IMR-90 (cell line): ENCODE measurements around the gene KPTN. TPM values are rescaled to one million over a fixed set of nuclear protein-coding genes. Genes with fewer than 3 reads are reported as not detected.

ENCODE experiments used
- ATAC-seq: fragments of 200-7000 bp; cut with Tn5 transposase; 2 replicates; pipeline ENCODE4 v1.9.1; 2020; ENCODE audit warnings: low read depth, mild to moderate bottlenecking, moderate library complexity
- BruUV-seq: library from RNA; stranded (reverse); fragments of 400-500 nt; replicated peaks from 2 replicates; lab custom pipeline; 2021; lab: Mats Ljungman, UMichigan
- CTCF ChIA-PET: fragments of 300-600 bp; formaldehyde crosslinking; extraction: SDS; loops from one replicate; lab custom pipeline; 2021; ENCODE audit warnings: antibody characterized with exemption; lab: Yijun Ruan, JAX
- POLR2A ChIA-PET: fragments of 300-600 bp; sonication (Branson Sonifier 250); formaldehyde crosslinking; loops from one replicate; lab custom pipeline; 2022; ENCODE audit warnings: antibody characterized with exemption; ENCODE audit not compliant: unreplicated experiment; lab: Charles Lee
- DNase-seq: peaks from one replicate; pipeline ENCODE4 v3.0.0; 2013
- H2AFZ ChIP-seq: replicated peaks from 2 replicates; pipeline ENCODE3; 2013; ENCODE audit warnings: low read length, mild to moderate bottlenecking; ENCODE audit not compliant: poor library complexity
- H2AK5ac ChIP-seq: 2 replicates; pipeline ENCODE4 v1.6.1; 2013; ENCODE audit warnings: low read depth, low read length, inconsistent platforms
- H2AK9ac ChIP-seq: replicated peaks from 2 replicates; pipeline ENCODE3; 2013; ENCODE audit warnings: mild to moderate bottlenecking, low read depth, low read length, moderate library complexity; ENCODE audit not compliant: poor library complexity
- H2BK120ac ChIP-seq: 2 replicates; pipeline ENCODE4 v1.6.1; 2013; ENCODE audit warnings: low read depth, low read length, inconsistent platforms
- H2BK15ac ChIP-seq: 3 replicates; pipeline ENCODE4 v1.6.1; 2013; ENCODE audit warnings: low read depth, low read length, inconsistent platforms
- H2BK20ac ChIP-seq: 2 replicates; pipeline ENCODE4 v1.6.1; 2013; ENCODE audit warnings: low read depth, mild to moderate bottlenecking, inconsistent platforms, low read length, moderate library complexity
- H2BK5ac ChIP-seq: 2 replicates; pipeline ENCODE4 v1.6.1; 2013; ENCODE audit warnings: mild to moderate bottlenecking, low read depth, low read length, inconsistent platforms; ENCODE audit not compliant: poor library complexity, severe bottlenecking
- H3K14ac ChIP-seq: replicated peaks from 2 replicates; pipeline ENCODE4 v1.6.1; 2013; ENCODE audit warnings: low read depth, low read length, inconsistent platforms
- H3K18ac ChIP-seq: 2 replicates; pipeline ENCODE4 v1.6.1; 2013; ENCODE audit warnings: low read depth, low read length, control low read depth
- H3K23ac ChIP-seq: 2 replicates; pipeline ENCODE4 v1.6.1; 2013; ENCODE audit warnings: low read depth, low read length, inconsistent platforms
- H3K27ac ChIP-seq: 2 replicates; pipeline ENCODE4 v1.5.1; 2013; ENCODE audit warnings: mild to moderate bottlenecking, control low read depth, low read length; ENCODE audit not compliant: insufficient read depth
- H3K27me3 ChIP-seq: 2 replicates; pipeline ENCODE4 v1.6.1; 2013; ENCODE audit warnings: low read length; ENCODE audit not compliant: control insufficient read depth, insufficient read depth
- H3K36me3 ChIP-seq: 2 replicates; pipeline ENCODE4 v1.6.1; 2013; ENCODE audit warnings: low read length, mixed read lengths; ENCODE audit not compliant: control insufficient read depth, insufficient read depth
- H3K4ac ChIP-seq: 2 replicates; pipeline ENCODE4 v1.6.1; 2013; ENCODE audit warnings: low read depth, low read length, inconsistent platforms
- H3K4me1 ChIP-seq: 2 replicates; pipeline ENCODE4 v1.6.1; 2013; ENCODE audit warnings: low read length, mixed read lengths; ENCODE audit not compliant: control insufficient read depth, insufficient read depth
- H3K4me2 ChIP-seq: 2 replicates; pipeline ENCODE4 v1.6.1; 2013; ENCODE audit warnings: low read depth, mild to moderate bottlenecking, control low read depth, low read length, moderate library complexity
- H3K4me3 ChIP-seq: 2 replicates; pipeline ENCODE4 v1.5.1; 2013; ENCODE audit warnings: low read depth, mild to moderate bottlenecking, control low read depth, low read length, moderate library complexity; ENCODE audit not compliant: insufficient read depth
- H3K56ac ChIP-seq: 2 replicates; pipeline ENCODE4 v1.6.1; 2013; ENCODE audit warnings: low read length, inconsistent platforms; ENCODE audit not compliant: insufficient read depth; ENCODE audit errors: extremely low read depth
- H3K79me1 ChIP-seq, 2 experiments: 2 replicates each; pipeline ENCODE4 v1.6.1; 2013; ENCODE audit warnings: low read length in 2 of 2, inconsistent platforms in 1 of 2, low read depth in 1 of 2
- H3K9ac ChIP-seq: 2 replicates; pipeline ENCODE4 v1.6.1; 2013; ENCODE audit warnings: low read depth, low read length, control low read depth
- H3K9me1 ChIP-seq: 2 replicates; pipeline ENCODE4 v1.6.1; 2013; ENCODE audit warnings: low read length, inconsistent platforms; ENCODE audit not compliant: insufficient read depth
- H3K9me3 ChIP-seq: 2 replicates; pipeline ENCODE4 v1.6.1; 2013; ENCODE audit warnings: low read length; ENCODE audit not compliant: control insufficient read depth, insufficient read depth
- H4K20me1 ChIP-seq: 2 replicates; pipeline ENCODE4 v1.6.1; 2013; ENCODE audit warnings: low read length, inconsistent platforms; ENCODE audit not compliant: insufficient read depth
- H4K5ac ChIP-seq: 2 replicates; pipeline ENCODE4 v1.6.1; 2013; ENCODE audit warnings: mild to moderate bottlenecking, low read depth, low read length, control low read depth
- H4K8ac ChIP-seq, 2 experiments: 2 replicates each; pipeline ENCODE4 v1.6.1; 2013; ENCODE audit warnings: low read depth in 2 of 2, low read length in 2 of 2, control low read depth in 1 of 2, inconsistent platforms in 1 of 2
- H4K91ac ChIP-seq: 2 replicates; pipeline ENCODE4 v1.6.1; 2013; ENCODE audit warnings: low read depth, low read length, inconsistent platforms; ENCODE audit not compliant: insufficient read depth
- FOS ChIP-seq: fragments of 150-350 bp; IDR thresholded peaks from 2 replicates; pipeline ENCODE4 v1.6.1; 2016; ENCODE audit warnings: low read depth, low read length
- MAFK ChIP-seq: IDR thresholded peaks from 2 replicates; pipeline ENCODE4 v1.6.1; 2012; ENCODE audit warnings: low read depth, low read length, improper control_type of control experiment
- MAZ ChIP-seq: IDR thresholded peaks from 2 replicates; pipeline ENCODE4 v1.6.1; 2012; ENCODE audit warnings: low read depth, mild to moderate bottlenecking, low read length, improper control_type of control experiment, moderate library complexity, borderline replicate concordance
- MXI1 ChIP-seq: IDR thresholded peaks from 2 replicates; pipeline ENCODE4 v1.6.1; 2012; ENCODE audit warnings: low read depth, mild to moderate bottlenecking, low read length, moderate library complexity, borderline replicate concordance
- NFE2L2 ChIP-seq: fragments of 150-350 bp; IDR thresholded peaks from 2 replicates; pipeline ENCODE4 v1.6.1; 2016; ENCODE audit warnings: low read depth, mild to moderate bottlenecking, low read length
- POLR2A ChIP-seq: IDR thresholded peaks from 2 replicates; pipeline ENCODE4 v1.6.1; 2012; ENCODE audit warnings: mild to moderate bottlenecking, low read depth, low read length
- RAD21 ChIP-seq: IDR thresholded peaks from 2 replicates; pipeline ENCODE4 v1.6.1; 2012; ENCODE audit warnings: low read length, improper control_type of control experiment
- RCOR1 ChIP-seq: IDR thresholded peaks from 2 replicates; pipeline ENCODE4 v1.6.1; 2012; ENCODE audit warnings: mild to moderate bottlenecking, low read length, improper control_type of control experiment; ENCODE audit not compliant: insufficient replicate concordance
- RFX5 ChIP-seq: IDR thresholded peaks from 2 replicates; pipeline ENCODE4 v1.8.0; 2012; ENCODE audit warnings: low read depth, mild to moderate bottlenecking, low read length, moderate library complexity
- SMC3 ChIP-seq: fragments of 150-350 bp; IDR thresholded peaks from 2 replicates; pipeline ENCODE4 v1.6.1; 2016; ENCODE audit warnings: low read depth, mild to moderate bottlenecking, antibody characterized with exemption, low read length, moderate library complexity
- WGBS, 2 experiments: methylation state at CpG; one replicate each; pipeline versions ENCODE4 v1.1.5 to v1.1.7; 2013; ENCODE audit warnings: missing lambda C conversion rate in 2 of 2; ENCODE audit not compliant: insufficient read length in 1 of 2; ENCODE audit errors: extremely low coverage in 2 of 2; 5-methylcytosine and 5-hydroxymethylcytosine counted together
- dilution Hi-C: fragments of 300-500 bp; cut with HindIII; formaldehyde crosslinking; loops from one replicate; pipeline ENCODE4 v1.14.3; 2018; ENCODE audit warnings: low sequenced_read_pairs; ENCODE audit not compliant: unreplicated experiment
- in situ Hi-C: fragments of 300-500 bp; cut with MboI; formaldehyde crosslinking; loops from 3 replicates; pipeline ENCODE4 v1.14.3; 2019; ENCODE audit warnings: low sequenced_read_pairs, inconsistent platforms, mixed read lengths
- intact Hi-C: fragments of 100-400 bp; cut with micrococcal nuclease; formaldehyde crosslinking; loops from 2 replicates; pipeline ENCODE4 v1.10.0; 2022
- polyA plus RNA-seq, 3 experiments: library from polyadenylated mRNA; depleted of rRNA; stranded (reverse); fragments of >200 nt; gene quantifications; 2 replicates each; pipeline ENCODE4 v1.2.3, GENCODE V29; 2012; ENCODE audit warnings: low replicate concordance in 1 of 3
- total RNA-seq: library from RNA; depleted of rRNA; stranded (reverse); fragments of >200 nt; gene quantifications from 2 replicates; pipeline ENCODE4 v1.2.3, GENCODE V29; 2012
- TF ChIP-seq, protein P1 (sequence below): fragments of 150-350 bp; IDR thresholded peaks from 2 replicates; pipeline ENCODE4 v1.6.1; 2017; ENCODE audit warnings: mild to moderate bottlenecking, antibody characterized with exemption, low read length, low read depth
- TF ChIP-seq, protein P2 (sequence below): fragments of 150-350 bp; IDR thresholded peaks from 2 replicates; pipeline ENCODE4 v1.6.1; 2016; ENCODE audit warnings: low read depth, mild to moderate bottlenecking, low read length, moderate library complexity, borderline replicate concordance
- TF ChIP-seq, protein P3 (sequence below): conservative IDR thresholded peaks from 2 replicates; pipeline ENCODE4 v1.5.1; 2012; ENCODE audit warnings: mild to moderate bottlenecking, low read depth, low read length, improper control_type of control experiment

KPTN gene
- total and polyA plus RNA-seq, 2 of the 4 experiments (the other 2 are of a cell fraction): 4.1 to 15.4 TPM

DNA sequence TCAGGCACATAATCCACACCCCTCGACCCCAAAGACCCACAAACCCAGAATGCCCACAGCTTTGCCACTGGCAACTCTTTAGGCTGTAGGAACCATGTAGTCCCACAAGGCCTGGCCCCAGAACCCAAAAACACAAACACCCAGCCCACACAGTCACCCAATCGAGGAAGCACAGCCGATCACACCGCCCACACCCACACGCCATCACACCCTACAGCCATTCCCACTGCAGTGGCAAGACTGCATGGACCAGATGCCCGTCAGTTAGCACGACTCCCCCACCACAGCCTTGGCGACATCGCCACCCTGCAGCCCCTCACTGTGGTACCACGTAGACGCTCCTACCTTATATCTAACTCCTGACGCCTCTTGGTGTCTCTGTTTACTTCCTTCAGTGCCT is 40.7 kb downstream of the KPTN start:
- no peak for TF ChIP-seq MAZ
- TF ChIP-seq RCOR1: no peak
- TF ChIP-seq MAFK: no peak
- TF ChIP-seq, protein P1, sequence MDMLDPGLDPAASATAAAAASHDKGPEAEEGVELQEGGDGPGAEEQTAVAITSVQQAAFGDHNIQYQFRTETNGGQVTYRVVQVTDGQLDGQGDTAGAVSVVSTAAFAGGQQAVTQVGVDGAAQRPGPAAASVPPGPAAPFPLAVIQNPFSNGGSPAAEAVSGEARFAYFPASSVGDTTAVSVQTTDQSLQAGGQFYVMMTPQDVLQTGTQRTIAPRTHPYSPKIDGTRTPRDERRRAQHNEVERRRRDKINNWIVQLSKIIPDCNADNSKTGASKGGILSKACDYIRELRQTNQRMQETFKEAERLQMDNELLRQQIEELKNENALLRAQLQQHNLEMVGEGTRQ: no peak
- TF ChIP-seq RFX5: no peak
- no peak for TF ChIP-seq MXI1
- TF ChIP-seq, protein P2, sequence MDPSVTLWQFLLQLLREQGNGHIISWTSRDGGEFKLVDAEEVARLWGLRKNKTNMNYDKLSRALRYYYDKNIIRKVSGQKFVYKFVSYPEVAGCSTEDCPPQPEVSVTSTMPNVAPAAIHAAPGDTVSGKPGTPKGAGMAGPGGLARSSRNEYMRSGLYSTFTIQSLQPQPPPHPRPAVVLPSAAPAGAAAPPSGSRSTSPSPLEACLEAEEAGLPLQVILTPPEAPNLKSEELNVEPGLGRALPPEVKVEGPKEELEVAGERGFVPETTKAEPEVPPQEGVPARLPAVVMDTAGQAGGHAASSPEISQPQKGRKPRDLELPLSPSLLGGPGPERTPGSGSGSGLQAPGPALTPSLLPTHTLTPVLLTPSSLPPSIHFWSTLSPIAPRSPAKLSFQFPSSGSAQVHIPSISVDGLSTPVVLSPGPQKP: no peak
- no peak for TF ChIP-seq RAD21
- no peak for TF ChIP-seq NFE2L2
- no peak for TF ChIP-seq SMC3
- TF ChIP-seq FOS: no peak
- TF ChIP-seq POLR2A: no peak
- TF ChIP-seq, protein P3, sequence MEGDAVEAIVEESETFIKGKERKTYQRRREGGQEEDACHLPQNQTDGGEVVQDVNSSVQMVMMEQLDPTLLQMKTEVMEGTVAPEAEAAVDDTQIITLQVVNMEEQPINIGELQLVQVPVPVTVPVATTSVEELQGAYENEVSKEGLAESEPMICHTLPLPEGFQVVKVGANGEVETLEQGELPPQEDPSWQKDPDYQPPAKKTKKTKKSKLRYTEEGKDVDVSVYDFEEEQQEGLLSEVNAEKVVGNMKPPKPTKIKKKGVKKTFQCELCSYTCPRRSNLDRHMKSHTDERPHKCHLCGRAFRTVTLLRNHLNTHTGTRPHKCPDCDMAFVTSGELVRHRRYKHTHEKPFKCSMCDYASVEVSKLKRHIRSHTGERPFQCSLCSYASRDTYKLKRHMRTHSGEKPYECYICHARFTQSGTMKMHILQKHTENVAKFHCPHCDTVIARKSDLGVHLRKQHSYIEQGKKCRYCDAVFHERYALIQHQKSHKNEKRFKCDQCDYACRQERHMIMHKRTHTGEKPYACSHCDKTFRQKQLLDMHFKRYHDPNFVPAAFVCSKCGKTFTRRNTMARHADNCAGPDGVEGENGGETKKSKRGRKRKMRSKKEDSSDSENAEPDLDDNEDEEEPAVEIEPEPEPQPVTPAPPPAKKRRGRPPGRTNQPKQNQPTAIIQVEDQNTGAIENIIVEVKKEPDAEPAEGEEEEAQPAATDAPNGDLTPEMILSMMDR: no peak
- in situ Hi-C loops: no loop called here

More for the DNA sequence above, 40.7 kb downstream of the KPTN start:
- Histone ChIP-seq H4K8ac (no peak overlapping the region), H3K9ac (no peak overlapping the region), H3K4ac (no peak overlapping the region), H3K23ac (no peak overlapping the region), H3K9me1 (no peaks in the 10 kb centered on the region; the same call in 1 of the 2 replicates), H2AFZ (no peak overlapping the region), H4K91ac (no peak overlapping the region), H3K4me1 (peaks cover 2% of the 10 kb centered on the region; the same call in 1 of the 2 replicates), H3K27me3 (peaks cover 67% of the 10 kb centered on the region), H2BK5ac (no peak overlapping the region), H3K36me3 (no peaks in the 10 kb centered on the region), H3K14ac (no peak overlapping the region), H3K56ac (no peak overlapping the region), H2AK9ac (no peak overlapping the region), H3K4me2 (no peak overlapping the region), H3K9me3 (peaks cover 6% of the 10 kb centered on the region; the same call in 1 of the 2 replicates), H3K18ac (no peak overlapping the region), H3K4me3 (no peak overlapping the region), H3K27ac (no peak overlapping the region), H4K5ac (no peak overlapping the region), H2BK20ac (no peak overlapping the region), H4K20me1 (peaks cover 4% of the 10 kb centered on the region; the same call in 1 of the 2 replicates), H2BK15ac (no peak overlapping the region), H3K79me1 (no peaks in the 10 kb centered on the region), H2AK5ac (no peak overlapping the region), H2BK120ac (no peak overlapping the region)
- no peak for DNase-seq
- WGBS, 2 experiments: 42% methylated on average over 8 of the region's 12 CpGs; no CpG with 5 or more reads in 1 of the 2 experiments
- dilution Hi-C loops (no loop called here), intact Hi-C loops (no loop called here)
- ChIA-PET POLR2A (no interaction called here), CTCF (no interaction called here)
- ATAC-seq: no peak
- no TSS peak for BruUV-seq
